HG03354 (cell line): ENCODE data around the gene CEP250.

Experiments used
- ATAC-seq: cut with Tn5 transposase; IDR thresholded peaks from one replicate; pipeline ENCODE4 v1.9.1; 2021; ENCODE audit warnings: mild to moderate bottlenecking; ENCODE audit not compliant: unreplicated experiment, poor library complexity, severe bottlenecking

Gene CEP250

GRCh38 chr20:35489717-35490116, 34.3 kb downstream of the CEP250 start:
- no peak for ATAC-seq

GRCh38 chr20:35490736-35491181, 35.4 kb downstream of the CEP250 start:
- ATAC-seq, result peak; percentile 98

DNA sequence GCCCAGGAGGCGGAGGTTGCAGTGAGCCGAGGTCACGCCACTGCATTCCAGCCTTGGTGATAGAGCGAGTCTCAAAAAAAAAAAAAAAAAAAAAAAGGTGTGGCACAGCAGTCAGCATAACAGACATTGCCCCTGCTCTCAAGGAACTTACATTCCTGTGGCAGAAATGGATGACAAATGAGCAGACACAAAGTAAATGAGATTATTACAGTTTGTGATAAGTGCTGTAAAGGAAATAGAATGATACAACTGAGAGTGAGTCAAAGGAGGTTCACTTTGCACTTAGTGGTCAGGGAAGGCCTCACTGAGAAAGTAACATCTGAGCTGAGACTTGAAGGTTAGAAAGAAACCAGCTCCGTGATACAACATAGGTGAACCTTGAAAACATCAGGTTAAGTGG, 36.4 kb downstream of the CEP250 start:
- ATAC-seq, result no peak

GRCh38 chr20:35492352-35492751, 37.0 kb downstream of the CEP250 start:
- ATAC-seq, result no peak

- ATAC-seq, result no peak
Measured at GRCh38 chr20:35496481-35496880, 41.1 kb downstream of the CEP250 start.

DNA sequence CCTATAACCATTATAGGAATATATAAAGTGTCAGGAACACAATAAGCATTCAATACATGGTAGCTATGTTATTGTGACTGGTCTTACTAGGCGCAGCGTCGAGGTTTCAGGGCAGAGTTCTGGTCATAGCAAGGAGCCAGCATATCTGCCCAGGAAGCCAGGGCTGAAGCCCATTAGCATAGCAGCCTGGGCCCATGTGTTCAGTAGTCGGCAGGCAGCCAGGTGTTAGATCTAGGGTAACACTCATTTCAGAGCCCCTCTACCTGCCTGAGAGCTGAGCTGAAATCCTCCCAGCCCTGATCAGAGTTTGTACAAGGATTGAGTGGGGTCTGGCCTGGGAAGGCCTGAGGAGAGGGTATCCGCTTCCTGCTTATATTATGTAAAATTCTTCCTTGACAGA, 41.9 kb downstream of the CEP250 start:
- ATAC-seq, result no peak

DNA sequence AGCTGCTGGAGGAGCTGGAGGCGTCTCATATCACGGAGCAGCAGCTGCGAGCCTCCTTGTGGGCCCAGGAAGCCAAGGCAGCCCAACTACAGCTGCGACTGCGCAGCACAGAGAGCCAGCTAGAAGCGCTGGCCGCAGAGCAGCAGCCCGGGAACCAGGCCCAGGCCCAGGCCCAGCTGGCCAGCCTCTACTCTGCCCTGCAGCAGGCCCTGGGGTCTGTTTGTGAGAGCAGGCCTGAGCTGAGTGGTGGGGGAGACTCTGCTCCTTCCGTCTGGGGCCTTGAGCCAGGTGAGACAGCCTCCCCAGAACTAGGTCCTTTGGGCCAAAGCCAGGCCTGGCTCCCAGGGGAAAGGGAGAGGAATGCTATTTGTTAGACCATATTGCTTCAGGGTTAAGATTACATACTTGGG, 42.4 kb downstream of the CEP250 start:
- no peak for ATAC-seq

DNA sequence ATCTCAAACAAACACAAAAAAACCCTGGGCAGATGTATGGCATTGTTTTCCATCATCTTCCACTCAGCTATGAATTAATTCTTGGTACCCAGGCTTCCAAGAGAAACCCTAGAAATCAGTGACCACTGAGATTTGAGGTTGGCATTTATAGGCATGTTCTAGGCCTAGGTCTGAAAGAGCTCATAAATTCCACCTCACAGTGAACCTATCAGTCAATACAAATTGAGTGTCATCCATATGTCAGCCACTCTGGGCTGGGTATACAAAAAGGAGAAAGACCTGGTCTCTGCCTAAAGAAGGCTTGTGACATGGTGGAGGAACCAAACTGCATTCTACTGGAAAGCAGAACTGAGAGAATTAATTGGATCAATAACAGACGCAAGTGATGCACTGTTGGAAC, 43.9 kb downstream of the CEP250 start:
- no peak for ATAC-seq

GRCh38 chr20:35502352-35502751, 47.0 kb downstream of the CEP250 start:
- ATAC-seq, result no peak

DNA sequence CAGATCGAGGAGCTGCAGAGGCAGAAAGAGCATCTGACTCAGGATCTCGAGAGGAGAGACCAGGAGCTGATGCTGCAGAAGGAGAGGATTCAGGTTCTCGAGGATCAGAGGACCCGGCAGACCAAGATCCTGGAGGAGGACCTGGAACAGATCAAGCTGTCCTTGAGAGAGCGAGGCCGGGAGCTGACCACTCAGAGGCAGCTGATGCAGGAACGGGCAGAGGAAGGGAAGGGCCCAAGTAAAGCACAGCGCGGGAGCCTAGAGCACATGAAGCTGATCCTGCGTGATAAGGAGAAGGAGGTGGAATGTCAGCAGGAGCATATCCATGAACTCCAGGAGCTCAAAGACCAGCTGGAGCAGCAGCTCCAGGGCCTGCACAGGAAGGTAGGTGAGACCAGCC, 47.9 kb downstream of the CEP250 start:
- ATAC-seq, result no peak

DNA sequence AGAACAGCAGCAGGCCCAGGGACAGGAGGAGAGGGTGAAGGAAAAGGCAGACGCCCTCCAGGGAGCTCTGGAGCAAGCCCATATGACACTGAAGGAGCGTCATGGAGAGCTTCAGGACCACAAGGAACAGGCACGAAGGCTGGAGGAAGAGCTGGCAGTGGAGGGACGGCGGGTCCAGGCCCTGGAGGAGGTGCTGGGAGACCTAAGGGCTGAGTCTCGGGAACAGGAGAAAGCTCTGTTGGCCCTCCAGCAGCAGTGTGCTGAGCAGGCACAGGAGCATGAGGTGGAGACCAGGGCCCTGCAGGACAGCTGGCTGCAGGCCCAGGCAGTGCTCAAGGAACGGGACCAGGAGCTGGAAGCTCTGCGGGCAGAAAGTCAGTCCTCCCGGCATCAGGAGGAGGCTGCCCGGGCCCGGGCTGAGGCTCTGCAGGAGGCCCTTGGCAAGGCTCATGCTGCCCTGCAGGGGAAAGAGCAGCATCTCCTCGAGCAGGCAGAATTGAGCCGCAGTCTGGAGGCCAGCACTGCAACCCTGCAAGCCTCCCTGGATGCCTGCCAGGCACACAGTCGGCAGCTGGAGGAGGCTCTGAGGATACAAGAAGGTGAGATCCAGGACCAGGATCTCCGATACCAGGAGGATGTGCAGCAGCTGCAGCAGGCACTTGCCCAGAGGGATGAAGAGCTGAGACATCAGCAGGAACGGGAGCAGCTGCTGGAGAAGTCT, 48.6 kb downstream of the CEP250 start:
- ATAC-seq, result no peak

- no peak for ATAC-seq
Measured at GRCh38 chr20:35504751-35505150, 49.4 kb downstream of the CEP250 start.

- no peak for ATAC-seq
Measured at GRCh38 chr20:35506179-35506578, 50.8 kb downstream of the CEP250 start.

DNA sequence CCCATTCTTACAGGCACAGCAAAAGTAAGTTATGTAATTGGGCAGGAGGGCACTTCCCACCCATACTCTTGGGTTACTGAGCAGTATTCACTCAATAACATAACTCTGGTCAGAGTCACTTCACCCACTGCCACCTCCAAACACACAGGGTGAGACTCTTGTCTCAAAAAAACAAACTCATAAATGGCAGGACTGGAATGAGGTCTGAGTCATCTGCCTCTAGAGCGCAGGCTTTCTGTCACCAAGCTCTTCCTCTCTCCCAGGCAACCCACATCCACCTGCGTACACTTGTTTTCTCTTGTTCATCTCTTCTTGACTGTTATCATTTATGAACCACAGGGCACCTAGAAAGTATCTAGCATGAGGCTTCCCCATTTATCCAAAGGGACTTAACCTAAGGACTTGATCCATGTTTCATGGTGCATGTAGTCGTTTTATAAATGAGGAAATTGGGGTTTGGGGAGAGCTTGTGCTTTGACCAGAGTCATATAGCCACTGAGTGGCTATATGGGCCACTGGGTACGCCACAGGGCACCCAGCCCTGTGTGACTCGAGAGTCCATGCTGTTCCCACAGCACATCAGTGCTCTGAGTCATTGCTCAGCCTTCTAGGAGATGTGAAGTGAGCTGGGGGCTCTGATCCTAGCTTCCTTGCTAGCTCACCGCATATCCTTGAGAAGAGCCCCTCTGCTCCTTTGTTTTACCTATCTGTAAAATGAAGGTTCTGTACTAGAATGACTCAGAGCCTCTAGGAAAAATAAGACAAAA, 51.7 kb downstream of the CEP250 start:
- no peak for ATAC-seq

DNA sequence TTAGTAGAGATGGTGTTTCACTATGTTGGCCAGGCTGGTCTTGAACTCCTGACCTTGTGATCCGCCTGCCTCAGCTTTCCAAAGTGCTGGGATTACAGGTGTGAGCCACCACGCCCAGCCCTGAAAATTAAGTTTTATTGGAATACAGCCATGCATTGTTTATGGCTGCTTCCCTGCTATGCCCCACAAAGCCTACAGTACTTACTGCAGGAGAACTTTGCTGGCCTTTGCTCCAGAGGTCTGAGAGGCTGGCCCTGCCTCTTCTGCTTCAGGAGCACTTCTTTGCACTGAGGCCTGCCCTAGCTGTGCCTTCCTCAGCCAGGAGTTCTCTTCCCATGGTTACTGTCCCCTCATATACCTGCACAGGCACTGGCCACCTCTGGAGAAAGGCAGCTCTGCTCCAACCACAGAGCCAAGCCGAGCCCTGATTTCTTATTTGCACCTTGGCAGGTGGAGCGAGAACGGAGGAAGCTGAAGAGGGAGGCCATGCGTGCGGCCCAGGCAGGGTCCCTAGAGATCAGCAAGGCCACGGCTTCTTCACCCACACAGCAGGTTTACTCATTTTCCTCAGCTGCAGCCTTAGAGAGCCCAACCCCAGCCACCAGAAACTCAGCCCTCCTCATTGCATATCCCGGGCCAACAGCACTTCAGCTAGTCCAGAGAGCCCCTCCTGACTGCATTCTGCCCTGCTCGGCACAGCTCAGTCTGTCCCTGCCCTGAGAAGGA, 53.3 kb downstream of the CEP250 start:
- no peak for ATAC-seq

- ATAC-seq, result no peak
Measured at GRCh38 chr20:35510951-35511735, 55.7 kb downstream of the CEP250 start.

DNA sequence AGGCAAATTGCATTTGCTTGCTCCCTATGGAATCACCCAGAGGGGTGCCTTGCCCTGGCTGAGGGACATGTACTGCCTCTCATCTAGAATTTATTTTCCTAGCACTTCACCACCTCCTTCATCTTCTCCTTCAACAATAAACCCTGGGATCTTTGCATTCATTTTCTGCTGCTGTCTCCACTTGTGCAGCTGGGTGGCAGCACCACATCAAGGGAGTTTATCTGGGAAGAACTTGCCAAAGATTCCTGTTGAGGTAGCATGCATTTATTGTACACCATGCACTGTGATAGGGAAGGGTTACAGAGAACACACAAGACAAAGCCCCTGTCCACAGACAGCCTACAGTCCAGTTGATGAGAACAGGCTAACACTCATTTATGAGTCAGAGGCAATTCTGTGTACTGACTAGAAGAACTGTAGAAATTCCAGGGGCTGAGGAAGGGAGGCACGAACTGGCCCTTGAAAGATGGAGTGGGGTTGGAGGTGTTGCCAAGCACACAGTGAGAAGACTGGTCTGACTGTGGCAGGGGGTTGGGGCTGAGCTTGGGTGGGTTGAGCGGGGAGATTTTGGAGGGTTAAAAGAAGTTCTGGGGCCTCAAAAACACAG, 56.5 kb downstream of the CEP250 start:
- ATAC-seq, result no peak

DNA sequence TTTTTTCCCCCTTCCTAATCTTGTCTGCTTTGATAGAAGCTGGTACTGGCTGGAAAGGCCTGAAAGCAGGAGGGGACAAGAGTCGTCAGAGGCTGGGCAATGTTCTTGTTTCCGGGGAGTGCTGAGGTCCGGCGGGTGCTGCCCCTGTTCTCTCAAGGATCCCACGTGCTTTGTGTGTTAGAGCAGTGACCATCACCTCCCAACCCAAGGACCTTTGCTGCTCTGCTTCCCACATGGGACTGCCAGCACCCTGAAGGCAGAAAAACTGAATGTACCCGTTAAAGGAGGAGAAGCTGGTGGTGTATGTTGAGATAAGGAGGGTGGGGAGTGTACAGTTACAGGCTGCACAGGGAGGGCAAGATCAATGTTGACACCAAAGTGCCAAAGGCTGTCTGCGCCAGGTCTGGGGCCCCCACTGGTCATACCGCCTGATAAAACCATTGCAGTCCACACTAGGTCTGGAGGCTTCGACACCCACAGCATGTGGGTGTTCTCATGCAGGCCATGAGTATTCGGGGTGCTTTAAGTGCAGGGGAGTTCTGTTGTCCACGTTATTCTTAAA, 59.1 kb downstream of the CEP250 start:
- no peak for ATAC-seq

DNA sequence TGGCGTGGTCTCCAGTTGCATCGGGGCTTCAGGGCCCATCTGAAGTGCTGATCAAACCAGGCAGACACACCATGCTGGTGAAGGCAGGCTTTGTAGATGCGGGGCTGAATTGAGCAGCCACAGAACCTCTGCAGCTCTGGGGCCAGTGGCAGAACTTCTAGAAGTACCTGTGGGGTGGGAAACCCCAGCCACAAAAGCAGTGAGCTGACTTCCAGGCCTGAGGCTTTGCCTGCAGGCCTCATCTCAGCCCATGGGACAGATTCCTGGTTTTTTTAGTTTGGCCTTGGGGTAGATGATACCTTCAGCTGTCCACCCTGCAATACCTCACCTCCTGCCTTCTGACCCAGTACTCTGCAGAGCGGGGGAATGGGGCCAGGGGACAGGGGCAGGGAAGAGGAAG, 59.9 kb downstream of the CEP250 start:
- ATAC-seq, result no peak
